OCI-M1 (cell line): ENCODE data around the gene UNC5B.

Source experiments
- DNase-seq: peaks from one replicate; lab custom pipeline; 2025; lab: John Stamatoyannopoulos, UW

Gene UNC5B

DNA sequence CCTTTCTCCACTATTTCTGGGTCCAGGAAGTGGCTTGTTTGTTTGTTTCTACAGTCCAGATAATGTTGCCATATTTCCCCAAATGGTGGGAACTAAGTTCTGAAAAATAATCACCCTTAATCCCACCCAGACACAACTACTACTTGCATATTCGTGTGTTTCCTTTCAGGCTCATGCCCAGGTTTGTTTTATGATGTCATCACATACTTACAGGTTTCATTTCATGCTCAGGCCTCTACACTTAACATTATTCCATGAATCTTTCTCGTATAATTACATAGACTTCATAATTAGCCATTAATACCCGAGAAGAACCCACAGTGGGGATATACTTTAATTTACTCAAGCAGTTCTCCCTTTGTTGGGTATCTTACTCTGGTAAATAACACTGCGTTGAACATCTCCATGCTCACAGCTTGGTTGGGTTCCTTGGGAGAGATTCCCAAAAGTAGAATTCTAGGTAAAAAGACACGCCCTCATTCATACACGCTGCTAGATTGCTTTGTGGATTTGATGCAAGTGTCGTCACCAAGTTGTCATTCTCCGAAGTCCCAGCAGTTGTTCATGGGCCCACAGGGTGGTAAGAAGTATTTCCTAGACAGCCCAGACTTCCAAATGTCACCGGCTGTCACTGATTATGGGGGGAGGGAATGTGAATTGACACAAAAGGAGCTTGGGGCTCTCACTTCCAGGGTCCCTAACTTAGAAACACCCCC, 42.6 kb downstream of the UNC5B start:
- DNase-seq: no peak

DNA sequence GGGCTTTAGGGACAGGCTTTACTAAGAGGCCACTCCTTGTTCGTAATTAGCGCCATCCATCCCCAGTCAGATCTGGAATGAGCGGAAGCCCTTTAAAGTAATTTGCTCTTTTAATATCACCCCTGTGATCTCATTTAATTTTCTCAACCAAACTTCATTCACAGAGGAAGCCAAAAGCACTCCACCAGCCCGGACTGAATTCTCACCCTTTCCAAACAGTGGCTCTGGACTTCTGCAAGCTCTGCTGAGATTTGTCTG, 43.1 kb downstream of the UNC5B start:
- no peak for DNase-seq

DNA sequence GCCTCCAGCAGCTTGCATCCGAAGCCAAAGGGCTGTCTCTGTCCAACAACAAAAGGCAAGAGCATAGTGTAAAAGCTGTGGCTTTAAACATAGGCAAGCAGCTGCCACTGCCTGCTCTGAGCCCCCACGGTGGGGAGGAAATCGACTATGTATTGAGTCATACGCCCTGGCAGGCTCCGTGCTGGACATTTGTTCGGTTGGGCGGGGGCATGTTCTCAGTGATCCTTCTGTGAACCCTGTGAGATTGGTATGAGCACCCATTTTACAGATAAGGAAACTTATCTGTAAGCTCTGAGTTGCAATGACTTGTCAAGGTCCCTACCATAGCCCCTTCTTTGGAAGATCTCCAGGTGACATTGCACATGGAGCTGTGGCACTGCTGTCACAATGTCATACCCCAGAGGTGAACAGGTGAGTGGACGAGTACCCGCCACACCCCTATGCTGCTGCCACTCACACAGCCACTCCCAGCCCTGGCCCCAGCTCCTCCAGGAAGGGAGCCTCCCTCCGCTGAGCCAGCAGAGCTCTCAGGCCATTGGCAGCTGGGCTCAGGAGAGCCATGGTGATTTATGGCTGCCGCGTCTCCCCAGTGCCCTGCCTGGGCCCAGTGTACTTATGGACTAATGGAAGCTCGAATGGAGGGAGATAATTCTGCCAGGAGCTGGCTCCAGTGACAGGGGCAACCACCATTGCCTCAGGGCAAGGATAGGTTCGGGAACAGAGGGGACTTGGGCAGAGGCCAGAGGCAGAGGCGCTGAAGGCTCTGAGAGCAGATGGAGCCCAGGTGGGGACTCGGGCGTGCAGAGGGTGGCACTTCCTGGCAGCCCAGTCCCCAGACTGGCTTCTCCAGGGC, 43.7 kb downstream of the UNC5B start:
- DNase-seq: no peak

GRCh38 chr10:71256661-71257318, 44.4 kb downstream of the UNC5B start:
- DNase-seq: no peak

DNA sequence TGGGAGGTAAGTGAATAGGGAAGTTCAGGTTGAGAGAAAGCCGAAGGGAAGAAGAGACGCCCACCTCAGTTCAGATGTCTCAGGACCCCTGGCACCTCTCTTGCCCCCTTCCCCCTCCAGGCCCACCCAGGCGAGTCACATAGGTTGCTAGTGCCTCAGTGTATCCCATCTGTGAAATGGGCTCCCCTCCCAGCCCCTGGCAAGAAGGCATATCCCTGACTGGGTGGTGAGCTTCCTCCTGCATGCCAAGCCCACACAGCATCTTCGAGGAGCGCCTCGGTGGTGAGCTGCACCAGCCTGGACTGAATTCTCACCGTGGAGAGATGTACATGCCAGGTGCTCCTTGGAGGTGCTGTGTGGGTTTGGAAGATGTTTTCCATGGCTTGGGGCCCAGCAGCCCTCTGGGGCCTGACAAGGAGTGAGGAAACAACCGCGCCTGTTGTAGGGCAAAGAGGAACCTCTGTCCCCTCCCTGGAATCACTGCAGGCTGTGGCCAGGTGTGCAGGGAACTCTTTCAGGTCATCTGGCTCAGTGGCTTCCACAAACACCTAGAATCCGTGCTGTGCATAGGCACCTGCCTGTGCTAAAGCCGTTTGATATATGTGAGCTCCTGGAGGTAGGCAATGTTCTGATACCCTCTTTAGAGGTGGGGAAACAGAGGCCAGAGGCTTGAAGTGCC, 45.1 kb downstream of the UNC5B start:
- no peak for DNase-seq

GRCh38 chr10:71258046-71258445, 45.7 kb downstream of the UNC5B start:
- no peak for DNase-seq

- no peak for DNase-seq
These were observed 46.2 kb downstream of the UNC5B start for GRCh38 chr10:71258446-71259145.

- no peak for DNase-seq
These were observed 46.9 kb downstream of the UNC5B start for GRCh38 chr10:71259282-71259681.

GRCh38 chr10:71259815-71260501, 47.6 kb downstream of the UNC5B start:
- no peak for DNase-seq

DNA sequence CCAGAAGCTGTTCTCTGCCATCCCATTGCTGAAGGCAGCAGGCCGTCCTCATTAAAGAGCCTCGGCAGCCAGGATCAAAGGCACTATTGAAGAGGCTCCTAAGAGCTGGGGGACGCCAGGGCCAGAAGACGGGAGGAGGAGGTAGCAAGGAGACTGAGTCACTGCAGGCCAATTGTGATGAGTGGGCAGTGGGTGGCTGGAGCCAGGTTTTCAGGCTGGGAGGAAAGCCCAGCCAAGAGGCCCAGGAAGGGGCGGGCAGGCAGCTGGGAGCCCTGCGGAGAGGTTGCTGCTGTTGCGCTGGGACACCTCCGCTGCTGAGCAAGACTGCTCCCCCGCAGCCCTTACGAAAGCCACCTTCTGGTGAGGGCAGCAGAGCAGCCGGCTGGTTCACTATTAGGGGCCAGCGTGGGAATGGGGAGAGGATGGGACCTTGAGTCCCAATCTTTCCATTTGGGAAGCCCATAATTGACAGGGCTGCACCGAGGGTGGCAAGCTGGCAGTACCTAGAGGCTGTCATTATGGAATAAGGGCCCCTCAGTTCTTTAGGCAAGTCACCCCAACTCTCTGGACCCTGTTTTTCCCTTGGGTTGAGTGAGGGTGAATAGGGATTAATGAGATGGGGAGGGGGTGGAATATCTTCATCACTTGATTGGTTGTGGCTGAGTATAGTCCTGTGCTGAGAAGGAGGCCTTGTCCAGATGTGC, 48.4 kb downstream of the UNC5B start:
- DNase-seq: no peak

- no peak for DNase-seq
These were observed 49.7 kb downstream of the UNC5B start for GRCh38 chr10:71262027-71262426.

GRCh38 chr10:71262817-71263216, 50.4 kb downstream of the UNC5B start:
- DNase-seq: no peak

DNA sequence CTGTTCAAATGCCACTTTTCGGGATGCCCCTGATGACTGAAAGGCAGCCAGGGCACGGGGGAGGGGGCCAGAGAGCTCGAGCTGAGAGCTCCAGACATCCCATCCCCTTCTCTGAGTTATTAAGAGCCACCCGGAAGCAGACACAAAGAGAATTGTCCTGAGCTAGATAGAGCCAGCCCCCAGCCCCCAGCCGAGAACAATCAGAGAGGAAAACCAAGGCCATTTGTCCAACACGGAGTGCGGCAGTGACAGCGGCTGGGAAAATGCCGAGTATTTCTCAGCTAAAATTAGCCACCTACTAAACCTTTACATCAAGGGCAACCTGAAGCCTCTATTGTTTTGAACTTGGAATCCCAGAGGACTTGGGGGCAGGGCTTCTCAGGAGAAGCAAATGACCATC, 51.0 kb downstream of the UNC5B start:
- no peak for DNase-seq

- DNase-seq: no peak
These were observed 52.2 kb downstream of the UNC5B start for GRCh38 chr10:71264345-71265200.

- DNase-seq: no peak
These were observed 52.8 kb downstream of the UNC5B start for GRCh38 chr10:71265201-71265575.

DNA sequence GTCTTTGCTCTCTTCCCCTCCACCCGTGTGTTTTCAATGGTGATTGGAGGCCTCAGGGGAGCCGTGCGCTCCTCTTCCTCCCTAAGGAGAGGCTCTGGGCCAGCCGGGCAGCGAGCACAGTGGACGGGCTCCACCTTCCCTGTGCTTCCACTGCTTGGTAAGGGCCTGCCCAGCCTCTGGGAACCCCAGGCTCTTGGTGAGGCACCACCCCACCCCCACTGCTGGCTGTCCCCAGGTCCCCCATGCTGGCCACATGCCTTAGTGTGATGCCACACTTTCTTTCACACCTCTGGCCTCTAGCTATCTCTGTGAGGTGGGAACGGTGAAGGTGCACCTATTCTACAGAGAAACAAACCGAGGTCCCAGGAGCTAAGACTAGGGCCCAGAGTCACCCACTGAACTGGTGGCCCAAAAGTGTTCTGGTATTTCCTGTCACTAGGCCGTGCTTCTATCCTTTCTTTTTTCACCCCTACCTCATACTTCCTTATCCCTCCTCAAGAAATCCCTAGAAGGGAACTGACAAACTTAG, 53.3 kb downstream of the UNC5B start:
- DNase-seq: no peak

- peak; percentile 64 for DNase-seq
These were observed 54.0 kb downstream of the UNC5B start for GRCh38 chr10:71266147-71266917.

DNA sequence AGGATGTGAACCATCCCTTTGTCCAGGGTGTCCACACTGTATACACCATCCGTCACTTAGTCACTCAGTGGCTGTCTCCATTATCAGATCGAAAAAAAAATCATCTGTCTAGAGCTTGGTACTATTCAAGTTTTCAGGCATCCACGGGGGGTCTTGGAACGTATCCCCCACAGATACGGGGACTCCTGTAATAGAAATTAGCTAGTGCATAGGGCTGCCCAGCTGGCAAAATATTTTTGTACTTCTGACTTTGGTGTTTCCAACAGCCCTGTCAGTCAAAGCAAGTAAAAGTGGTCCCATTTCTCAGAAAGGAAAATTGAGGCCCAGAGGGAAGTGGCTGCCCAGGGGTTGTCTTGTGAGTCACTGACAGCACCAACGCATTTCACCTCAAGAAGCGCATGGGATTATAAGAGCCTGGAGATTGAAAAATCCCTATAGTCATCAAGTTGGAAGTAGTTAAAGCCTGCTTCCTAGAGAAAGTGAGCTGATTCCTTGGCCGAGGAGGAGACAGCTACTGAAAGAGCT, 54.6 kb downstream of the UNC5B start:
- DNase-seq: no peak
